ENCODE data around the gene GLIS1. TPM values are rescaled to one million over a fixed set of nuclear protein-coding genes. Genes with fewer than 3 reads are reported as not detected.
"Not testable (repeated sequence)": the region's sequence is repeated elsewhere in the genome, so short reads cannot be mapped to it uniquely, and the experiment has no call there.

Gene GLIS1
- total and polyA plus RNA-seq, 4 donors: 0.50 to 3.8 (median 1.4) TPM

GRCh38 chr1:53652441-53653199, 86.3 kb downstream of the GLIS1 start:
- Histone ChIP-seq H3K4me1 (ENCODE audit: control insufficient read depth, insufficient read depth, low read length) (peaks cover 7% of the 10 kb centered on the region), H3K36me3 (ENCODE audit: control insufficient read depth, insufficient read depth, low read length) (no peaks in the 10 kb centered on the region), H3K9me3 (ENCODE audit: control insufficient read depth, insufficient read depth, low read length) (no peaks in the 10 kb centered on the region), H3K27ac (ENCODE audit: low read depth, low read length) (no peak overlapping the region), H3K4me3 (ENCODE audit: low read depth, low read length) (no peak overlapping the region), H3K27me3 (ENCODE audit: control insufficient read depth, insufficient read depth, low read length) (no peaks in the 10 kb centered on the region)
- DNase-seq (ENCODE audit: low read depth in 4 of 6, low spot score in 6 of 6): no peak
- 94% methylated on average over 7 of the region's 7 CpGs for WGBS (ENCODE audit: insufficient coverage)

DNA sequence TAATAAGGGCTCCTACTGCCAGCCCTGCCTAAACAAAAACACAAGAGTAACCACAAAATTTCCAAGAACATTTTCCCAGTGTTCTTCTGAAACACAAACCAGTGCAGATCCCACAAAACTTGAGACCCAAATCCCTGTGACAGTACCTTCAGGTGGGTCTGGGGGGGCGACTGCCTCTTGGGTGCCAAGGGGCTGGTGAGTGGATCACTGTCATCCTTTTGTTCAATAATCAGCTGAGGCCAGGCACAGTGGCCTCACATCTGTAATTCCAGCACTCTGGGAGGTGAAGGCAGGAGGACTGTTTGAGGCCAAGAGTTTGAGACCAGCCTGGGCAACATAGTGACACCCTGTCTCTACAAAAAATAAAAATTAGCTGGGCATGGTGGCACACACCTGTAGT, 87.6 kb downstream of the GLIS1 start:
- DNase-seq (ENCODE audit: low read depth in 4 of 6, low spot score in 6 of 6): no peak
- Histone ChIP-seq H3K27ac (ENCODE audit: low read depth, low read length) (no peak overlapping the region), H3K4me3 (ENCODE audit: low read depth, low read length) (no peak overlapping the region), H3K36me3 (ENCODE audit: control insufficient read depth, insufficient read depth, low read length) (no peaks in the 10 kb centered on the region), H3K9me3 (ENCODE audit: control insufficient read depth, insufficient read depth, low read length) (no peaks in the 10 kb centered on the region), H3K4me1 (ENCODE audit: control insufficient read depth, insufficient read depth, low read length) (peaks cover 4% of the 10 kb centered on the region), H3K27me3 (ENCODE audit: control insufficient read depth, insufficient read depth, low read length) (no peaks in the 10 kb centered on the region)
- 71% methylated on average over 1 of the region's 1 CpG for WGBS (ENCODE audit: insufficient coverage)

DNA sequence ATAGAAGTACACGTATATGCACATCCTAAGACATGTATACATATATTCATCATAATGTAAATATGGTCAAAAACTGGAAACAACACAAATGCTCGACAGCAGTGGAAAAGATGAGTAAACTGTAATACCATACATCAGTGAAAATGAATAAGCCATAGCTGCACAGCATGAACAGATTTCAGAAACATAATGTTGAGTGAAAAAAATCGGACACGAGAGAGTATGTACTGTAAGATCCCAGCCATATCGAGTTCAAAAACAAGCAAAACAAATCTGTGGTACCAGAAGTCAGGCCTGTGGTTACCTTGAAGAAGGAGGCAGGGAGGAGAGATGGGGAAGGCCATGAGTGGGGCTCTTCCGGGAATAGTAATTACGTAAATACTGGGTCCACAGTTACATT, 90.4 kb downstream of the GLIS1 start:
- Histone ChIP-seq H3K27me3 (ENCODE audit: control insufficient read depth, insufficient read depth, low read length) (no peaks in the 10 kb centered on the region), H3K4me1 (ENCODE audit: control insufficient read depth, insufficient read depth, low read length) (peaks cover 3% of the 10 kb centered on the region), H3K9me3 (ENCODE audit: control insufficient read depth, insufficient read depth, low read length) (no peaks in the 10 kb centered on the region), H3K4me3 (ENCODE audit: low read depth, low read length) (no peak overlapping the region), H3K36me3 (ENCODE audit: control insufficient read depth, insufficient read depth, low read length) (no peaks in the 10 kb centered on the region), H3K27ac (ENCODE audit: low read depth, low read length) (no peak overlapping the region)
- WGBS (ENCODE audit: insufficient coverage): 88% methylated on average over 4 of the region's 7 CpGs
- peak in 1 of 6 donors; percentile 88 for DNase-seq (ENCODE audit: low read depth in 4 of 6, low spot score in 6 of 6)

DNA sequence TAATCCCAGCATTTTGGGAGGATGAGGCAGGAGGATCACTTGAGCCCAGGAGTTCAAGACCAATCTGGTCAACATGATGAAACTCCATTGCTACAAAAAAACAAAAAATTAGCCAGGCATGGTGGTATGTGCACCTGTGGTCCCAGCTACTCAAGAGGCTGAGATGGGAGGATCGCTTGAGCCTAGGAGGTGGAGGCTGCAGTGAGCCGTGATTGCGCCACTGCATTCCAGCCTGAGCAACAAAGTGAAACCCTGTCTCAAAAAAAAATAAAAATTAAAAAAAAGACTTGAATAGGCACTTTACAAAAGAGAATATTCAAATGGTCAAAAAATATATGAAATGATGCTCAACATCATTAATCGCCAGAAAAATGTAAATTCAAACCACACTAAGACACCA, 91.0 kb downstream of the GLIS1 start:
- not testable (repeated sequence) for H3K27ac ChIP-seq (ENCODE audit: low read depth, low read length); H3K9me3 ChIP-seq (ENCODE audit: control insufficient read depth, insufficient read depth, low read length); H3K4me1 ChIP-seq (ENCODE audit: control insufficient read depth, insufficient read depth, low read length); H3K4me3 ChIP-seq (ENCODE audit: low read depth, low read length); H3K27me3 ChIP-seq (ENCODE audit: control insufficient read depth, insufficient read depth, low read length); DNase-seq (ENCODE audit: low read depth in 4 of 6, low spot score in 6 of 6); H3K36me3 ChIP-seq (ENCODE audit: control insufficient read depth, insufficient read depth, low read length)
- WGBS (ENCODE audit: insufficient coverage): 100% methylated on average over 1 of the region's 4 CpGs

DNA sequence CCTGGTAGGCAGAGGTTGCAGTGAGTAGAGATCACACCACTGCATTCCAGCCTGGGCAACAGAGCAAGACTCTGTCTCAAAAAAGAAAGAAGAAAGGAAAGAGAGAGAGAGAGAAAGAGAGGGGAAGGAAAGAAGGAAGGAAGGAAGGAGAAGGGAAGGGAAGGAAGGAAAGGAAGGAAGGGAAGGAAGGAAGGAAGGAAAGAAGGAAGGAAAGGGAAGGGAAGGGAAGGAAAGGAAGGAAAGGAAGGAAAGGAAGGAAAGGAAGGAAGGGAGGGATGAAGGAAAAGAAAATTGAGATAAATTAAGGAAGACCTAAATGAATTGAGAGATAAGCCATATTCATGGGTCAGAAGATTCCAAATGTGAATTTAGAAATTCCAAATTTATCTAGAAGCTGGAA, 92.2 kb downstream of the GLIS1 start:
- H3K4me3 ChIP-seq (ENCODE audit: low read depth, low read length): no peak overlapping the region
- no peak for DNase-seq (ENCODE audit: low read depth in 4 of 6, low spot score in 6 of 6)
- peaks cover 3% of the 10 kb centered on the region for H3K4me1 ChIP-seq (ENCODE audit: control insufficient read depth, insufficient read depth, low read length)
- no peaks in the 10 kb centered on the region for H3K36me3 ChIP-seq (ENCODE audit: control insufficient read depth, insufficient read depth, low read length)
- H3K27me3 ChIP-seq (ENCODE audit: control insufficient read depth, insufficient read depth, low read length): no peaks in the 10 kb centered on the region
- H3K9me3 ChIP-seq (ENCODE audit: control insufficient read depth, insufficient read depth, low read length): no peaks in the 10 kb centered on the region
- no peak overlapping the region for H3K27ac ChIP-seq (ENCODE audit: low read depth, low read length)

GRCh38 chr1:53645690-53646078, 93.3 kb downstream of the GLIS1 start:
- Histone ChIP-seq H3K27ac (ENCODE audit: low read depth, low read length) (no peak overlapping the region), H3K4me3 (ENCODE audit: low read depth, low read length) (no peak overlapping the region), H3K4me1 (ENCODE audit: control insufficient read depth, insufficient read depth, low read length) (peaks cover 3% of the 10 kb centered on the region), H3K9me3 (ENCODE audit: control insufficient read depth, insufficient read depth, low read length) (no peaks in the 10 kb centered on the region), H3K27me3 (ENCODE audit: control insufficient read depth, insufficient read depth, low read length) (no peaks in the 10 kb centered on the region), H3K36me3 (ENCODE audit: control insufficient read depth, insufficient read depth, low read length) (no peaks in the 10 kb centered on the region)
- DNase-seq (ENCODE audit: low read depth in 4 of 6, low spot score in 6 of 6): no peak
- WGBS (ENCODE audit: insufficient coverage): 100% methylated on average over 1 of the region's 1 CpG

DNA sequence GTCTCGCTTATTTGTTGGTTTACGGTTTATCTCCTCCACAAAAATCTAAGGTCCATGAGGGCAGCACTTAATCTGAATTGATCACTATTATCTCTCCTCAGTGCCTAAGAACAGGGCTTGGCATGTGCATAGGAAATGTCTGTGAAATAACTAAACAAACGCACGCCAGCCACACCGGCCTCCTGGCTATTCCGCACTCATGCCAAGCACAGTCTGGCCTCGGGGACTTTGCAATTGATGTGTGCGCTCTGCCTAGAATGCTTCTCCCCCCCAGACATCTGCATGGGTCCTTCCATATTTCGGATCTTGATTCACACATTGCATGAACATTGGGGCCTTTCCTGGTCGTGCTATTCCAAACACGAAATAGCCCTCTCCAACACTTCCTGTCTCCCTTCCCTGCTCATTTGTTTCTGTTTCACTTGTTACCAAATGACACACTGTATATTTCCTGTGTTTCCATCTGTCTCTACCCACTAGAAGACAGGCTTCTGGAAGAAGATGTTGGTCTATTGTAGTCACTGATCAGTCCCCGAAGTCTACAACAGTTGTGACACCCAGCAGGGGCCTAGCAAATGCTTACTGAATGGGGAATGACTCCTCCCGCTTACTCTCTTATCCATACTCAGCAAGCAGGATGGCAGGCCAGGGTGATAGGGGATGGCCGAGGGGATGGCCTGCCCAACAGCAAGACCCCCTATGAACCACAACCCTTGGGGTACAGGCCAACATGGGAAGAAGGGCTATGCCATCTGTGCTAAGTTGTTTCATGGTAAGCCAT, 93.9 kb downstream of the GLIS1 start:
- no peaks in the 10 kb centered on the region for H3K9me3 ChIP-seq (ENCODE audit: control insufficient read depth, insufficient read depth, low read length)
- H3K4me3 ChIP-seq (ENCODE audit: low read depth, low read length): no peak overlapping the region
- no peak overlapping the region for H3K27ac ChIP-seq (ENCODE audit: low read depth, low read length)
- H3K27me3 ChIP-seq (ENCODE audit: control insufficient read depth, insufficient read depth, low read length): no peaks in the 10 kb centered on the region
- DNase-seq (ENCODE audit: low read depth in 4 of 6, low spot score in 6 of 6): no peak
- peaks cover 3% of the 10 kb centered on the region for H3K4me1 ChIP-seq (ENCODE audit: control insufficient read depth, insufficient read depth, low read length)
- H3K36me3 ChIP-seq (ENCODE audit: control insufficient read depth, insufficient read depth, low read length): no peaks in the 10 kb centered on the region
- 82% methylated on average over 11 of the region's 14 CpGs for WGBS (ENCODE audit: insufficient coverage)

DNA sequence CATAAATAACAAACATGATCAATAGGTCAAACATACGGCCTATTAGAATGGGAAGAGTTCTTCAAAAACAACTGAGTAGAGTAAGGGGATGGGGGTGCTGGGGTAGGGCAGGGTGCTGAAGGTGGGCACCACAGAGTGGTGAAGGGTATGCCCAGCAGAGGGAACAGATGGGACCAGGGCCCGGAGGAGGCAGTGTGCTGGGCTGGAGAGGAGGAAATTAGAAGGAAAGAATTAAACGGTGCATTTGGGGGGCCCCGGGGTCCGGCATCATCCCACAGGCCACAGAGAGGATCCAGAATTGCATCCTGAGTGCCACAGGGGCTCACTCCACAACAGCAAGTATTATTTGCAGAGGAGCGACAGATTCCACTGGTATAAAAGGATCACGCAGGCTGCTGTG, 94.5 kb downstream of the GLIS1 start:
- H3K27ac ChIP-seq (ENCODE audit: low read depth, low read length): no peak overlapping the region
- H3K4me3 ChIP-seq (ENCODE audit: low read depth, low read length): no peak overlapping the region
- DNase-seq (ENCODE audit: low read depth in 4 of 6, low spot score in 6 of 6): no peak
- peaks cover 3% of the 10 kb centered on the region for H3K4me1 ChIP-seq (ENCODE audit: control insufficient read depth, insufficient read depth, low read length)
- 68% methylated on average over 6 of the region's 7 CpGs for WGBS (ENCODE audit: insufficient coverage)
- no peaks in the 10 kb centered on the region for H3K9me3 ChIP-seq (ENCODE audit: control insufficient read depth, insufficient read depth, low read length)
- no peaks in the 10 kb centered on the region for H3K27me3 ChIP-seq (ENCODE audit: control insufficient read depth, insufficient read depth, low read length)
- no peaks in the 10 kb centered on the region for H3K36me3 ChIP-seq (ENCODE audit: control insufficient read depth, insufficient read depth, low read length)

GRCh38 chr1:53643881-53644390, 95.0 kb downstream of the GLIS1 start:
- Histone ChIP-seq H3K36me3 (ENCODE audit: control insufficient read depth, insufficient read depth, low read length) (no peaks in the 10 kb centered on the region), H3K4me3 (ENCODE audit: low read depth, low read length) (no peak overlapping the region), H3K4me1 (ENCODE audit: control insufficient read depth, insufficient read depth, low read length) (peaks cover 7% of the 10 kb centered on the region), H3K9me3 (ENCODE audit: control insufficient read depth, insufficient read depth, low read length) (no peaks in the 10 kb centered on the region), H3K27me3 (ENCODE audit: control insufficient read depth, insufficient read depth, low read length) (no peaks in the 10 kb centered on the region), H3K27ac (ENCODE audit: low read depth, low read length) (no peak overlapping the region)
- no peak for DNase-seq (ENCODE audit: low read depth in 4 of 6, low spot score in 6 of 6)
- 86% methylated on average over 3 of the region's 4 CpGs for WGBS (ENCODE audit: insufficient coverage)
